ENCODE results near the gene CTBP2.
A peak's percentile ranks its signal among the peaks of the same experiment; 100 is the strongest.

Gene CTBP2

DNA sequence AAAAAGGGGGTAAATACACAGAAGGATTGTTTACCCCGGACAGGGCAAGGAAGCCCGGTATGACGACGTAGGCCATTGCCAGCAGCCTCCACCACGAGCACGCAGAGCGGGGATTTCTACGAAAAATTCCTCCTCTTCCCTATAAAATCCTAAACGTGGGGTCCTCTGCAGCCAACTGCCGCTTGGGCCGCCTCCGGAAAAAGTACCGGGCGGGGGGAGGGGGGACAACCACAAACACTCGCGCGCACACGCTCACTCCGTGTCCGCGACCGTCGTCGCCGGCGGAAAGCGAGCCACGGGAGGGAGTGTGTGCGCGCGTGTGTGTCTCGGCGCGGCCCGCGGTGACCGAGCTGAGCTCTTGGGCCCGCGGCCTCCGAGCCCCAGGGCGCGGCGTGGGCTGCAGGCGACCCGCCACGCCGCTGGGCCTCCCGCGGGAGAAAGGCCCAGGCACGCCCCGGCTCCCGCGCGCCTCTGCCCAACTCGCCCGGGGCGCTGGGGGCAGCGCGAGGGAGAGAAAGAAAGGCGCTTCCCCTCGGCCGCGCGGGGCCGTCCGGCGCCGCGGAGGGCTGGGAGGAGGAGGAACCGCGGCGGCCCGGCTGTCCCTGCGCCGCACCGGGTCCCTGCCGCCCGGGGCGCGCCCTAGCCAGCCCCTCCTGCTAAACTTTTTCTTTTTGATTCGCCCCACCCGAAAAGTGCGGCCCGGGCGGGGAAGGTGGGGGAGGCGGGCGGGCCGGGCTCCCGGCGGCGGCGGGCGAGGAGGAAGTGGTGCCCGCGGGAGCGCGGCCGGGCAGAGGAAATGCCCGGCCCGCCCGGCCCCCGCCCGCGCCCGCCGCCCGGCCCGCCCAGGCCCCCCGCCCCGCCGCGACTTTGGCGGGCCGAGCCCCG is 1.5 kb downstream of the CTBP2 start:
- H3K36me3 ChIP-seq, result peaks cover 9% of the 10 kb centered on the region
- no peaks in the 10 kb centered on the region for H3K27me3 ChIP-seq (ENCODE audit: insufficient read depth, low read depth, severe bottlenecking)
- peak overlapping the region; percentile 70 for H3K4me3 ChIP-seq (ENCODE audit: low read depth, low read length)
- no peaks in the 10 kb centered on the region for H3K9me3 ChIP-seq (ENCODE audit: severe bottlenecking)
- TF ChIP-seq, protein P1, sequence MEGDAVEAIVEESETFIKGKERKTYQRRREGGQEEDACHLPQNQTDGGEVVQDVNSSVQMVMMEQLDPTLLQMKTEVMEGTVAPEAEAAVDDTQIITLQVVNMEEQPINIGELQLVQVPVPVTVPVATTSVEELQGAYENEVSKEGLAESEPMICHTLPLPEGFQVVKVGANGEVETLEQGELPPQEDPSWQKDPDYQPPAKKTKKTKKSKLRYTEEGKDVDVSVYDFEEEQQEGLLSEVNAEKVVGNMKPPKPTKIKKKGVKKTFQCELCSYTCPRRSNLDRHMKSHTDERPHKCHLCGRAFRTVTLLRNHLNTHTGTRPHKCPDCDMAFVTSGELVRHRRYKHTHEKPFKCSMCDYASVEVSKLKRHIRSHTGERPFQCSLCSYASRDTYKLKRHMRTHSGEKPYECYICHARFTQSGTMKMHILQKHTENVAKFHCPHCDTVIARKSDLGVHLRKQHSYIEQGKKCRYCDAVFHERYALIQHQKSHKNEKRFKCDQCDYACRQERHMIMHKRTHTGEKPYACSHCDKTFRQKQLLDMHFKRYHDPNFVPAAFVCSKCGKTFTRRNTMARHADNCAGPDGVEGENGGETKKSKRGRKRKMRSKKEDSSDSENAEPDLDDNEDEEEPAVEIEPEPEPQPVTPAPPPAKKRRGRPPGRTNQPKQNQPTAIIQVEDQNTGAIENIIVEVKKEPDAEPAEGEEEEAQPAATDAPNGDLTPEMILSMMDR (IDR thresholded peaks at IDR 0.05; ENCODE audit: low read depth, low read length), result no peak
- no peak for DNase-seq
- peak overlapping the region; percentile 93 for H3K27ac ChIP-seq

DNA sequence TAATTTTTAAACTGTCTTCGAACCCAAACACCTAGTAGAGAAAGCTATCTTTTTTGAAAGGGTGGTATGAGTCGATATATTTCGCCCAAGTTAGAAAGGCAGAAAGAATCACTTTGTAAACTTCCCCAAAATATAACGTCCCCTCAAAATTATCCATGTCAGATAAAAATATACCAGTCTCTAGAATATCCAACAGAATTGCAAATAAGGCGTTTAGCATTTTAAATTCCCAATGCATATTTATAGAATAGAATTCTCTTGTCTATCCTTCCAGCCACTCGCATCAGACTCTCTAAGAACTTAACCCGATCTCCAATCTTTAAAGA is 2.1 kb downstream of the CTBP2 start:
- H3K36me3 ChIP-seq, result peaks cover 9% of the 10 kb centered on the region
- H3K9me3 ChIP-seq (ENCODE audit: severe bottlenecking), result no peaks in the 10 kb centered on the region
- H3K27ac ChIP-seq, result peak overlapping the region; percentile 92
- TF ChIP-seq, protein P1 (IDR thresholded peaks at IDR 0.05; ENCODE audit: low read depth, low read length), result no peak
- H3K4me3 ChIP-seq (ENCODE audit: low read depth, low read length), result peak overlapping the region; percentile 50
- DNase-seq, result no peak
- no peaks in the 10 kb centered on the region for H3K27me3 ChIP-seq (ENCODE audit: insufficient read depth, low read depth, severe bottlenecking)

DNA sequence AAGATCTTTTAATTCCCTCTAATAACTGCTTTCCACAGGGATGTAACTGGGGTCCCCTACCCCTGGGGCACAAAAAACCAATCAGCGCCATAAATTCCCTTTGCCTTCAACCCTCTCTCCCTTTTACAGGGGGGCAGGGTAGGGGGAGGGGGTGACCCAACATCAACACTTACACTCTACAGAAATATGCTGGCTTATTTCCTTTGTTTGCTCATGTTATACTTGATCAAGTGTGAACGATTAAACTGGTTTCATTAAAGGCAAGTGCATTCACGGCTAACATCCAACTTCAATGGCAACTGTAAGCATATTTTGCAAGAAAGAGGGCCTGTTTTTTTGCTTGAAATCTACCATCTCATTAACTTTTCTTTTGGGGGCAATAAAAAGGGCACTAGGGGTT is 2.9 kb downstream of the CTBP2 start:
- peaks cover 10% of the 10 kb centered on the region for H3K36me3 ChIP-seq
- no peaks in the 10 kb centered on the region for H3K27me3 ChIP-seq (ENCODE audit: insufficient read depth, low read depth, severe bottlenecking)
- no peaks in the 10 kb centered on the region for H3K9me3 ChIP-seq (ENCODE audit: severe bottlenecking)
- H3K27ac ChIP-seq, result peak overlapping the region; percentile 92
- peak overlapping the region; percentile 50 for H3K4me3 ChIP-seq (ENCODE audit: low read depth, low read length)
- TF ChIP-seq, protein P1 (IDR thresholded peaks at IDR 0.05; ENCODE audit: low read depth, low read length), result no peak
- no peak for DNase-seq

DNA sequence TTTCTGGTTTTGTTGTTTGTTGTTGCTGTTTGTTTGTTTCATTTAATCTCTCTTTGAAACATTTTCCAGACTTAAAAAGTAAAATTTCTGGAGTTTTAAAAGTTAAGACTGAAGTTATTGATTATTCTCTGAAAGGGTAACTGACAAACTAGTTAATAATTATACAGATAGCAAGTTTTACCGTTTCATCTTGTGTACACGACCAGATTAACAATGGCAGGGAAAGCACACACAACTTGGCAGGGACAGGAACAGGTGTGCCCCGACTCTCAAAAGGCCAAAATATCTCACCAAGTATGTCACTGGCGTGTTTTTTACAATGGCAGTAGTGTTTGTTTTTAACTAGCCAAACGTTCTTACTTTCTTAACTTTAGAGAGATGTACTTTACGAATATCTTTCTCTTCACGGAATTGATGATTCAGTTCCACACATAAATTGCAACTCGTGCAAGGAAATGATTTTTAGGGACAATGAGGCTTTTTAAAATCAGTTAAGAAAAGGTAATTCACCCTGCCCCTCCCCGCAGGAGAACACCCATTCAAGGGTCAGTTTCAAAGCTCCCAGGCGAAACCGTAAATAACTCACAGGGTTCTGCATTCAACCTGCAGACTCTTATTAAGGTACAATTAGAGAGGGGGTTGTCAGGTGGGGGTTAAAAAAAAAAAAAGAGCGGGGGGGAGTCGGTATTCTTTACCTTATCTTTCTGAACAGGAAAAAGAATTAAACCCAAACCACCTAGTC is 3.5 kb downstream of the CTBP2 start:
- peaks cover 12% of the 10 kb centered on the region for H3K36me3 ChIP-seq
- H3K4me3 ChIP-seq (ENCODE audit: low read depth, low read length), result peak overlapping the region; percentile 50
- peak overlapping the region; percentile 92 for H3K27ac ChIP-seq
- no peaks in the 10 kb centered on the region for H3K9me3 ChIP-seq (ENCODE audit: severe bottlenecking)
- TF ChIP-seq, protein P1 (IDR thresholded peaks at IDR 0.05; ENCODE audit: low read depth, low read length), result no peak
- no peaks in the 10 kb centered on the region for H3K27me3 ChIP-seq (ENCODE audit: insufficient read depth, low read depth, severe bottlenecking)
- no peak for DNase-seq

DNA sequence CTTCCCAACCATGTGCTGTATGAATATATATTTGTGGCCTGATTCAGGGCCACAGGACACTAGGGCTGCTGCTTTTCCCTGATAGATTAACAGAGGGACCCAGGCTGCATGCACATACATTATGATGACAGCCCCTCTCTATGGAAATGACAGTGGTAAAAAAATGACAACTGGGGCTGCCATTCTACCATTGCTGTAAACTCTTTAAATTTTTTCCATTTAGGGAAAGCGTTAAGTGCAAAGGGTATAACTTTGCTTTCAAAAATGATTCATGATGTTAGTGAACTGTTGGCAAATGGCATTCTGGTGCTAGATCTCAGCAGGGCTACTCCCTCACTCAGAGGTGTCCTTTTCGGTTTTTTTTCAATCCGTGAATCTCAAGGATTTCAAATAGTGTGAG is 4.2 kb downstream of the CTBP2 start:
- TF ChIP-seq, protein P1 (IDR thresholded peaks at IDR 0.05; ENCODE audit: low read depth, low read length), result no peak
- DNase-seq, result no peak
- Histone ChIP-seq H3K9me3 (ENCODE audit: severe bottlenecking) (no peaks in the 10 kb centered on the region), H3K36me3 (peaks cover 18% of the 10 kb centered on the region), H3K27me3 (ENCODE audit: insufficient read depth, low read depth, severe bottlenecking) (no peaks in the 10 kb centered on the region), H3K27ac (no peak overlapping the region), H3K4me3 (ENCODE audit: low read depth, low read length) (no peak overlapping the region)

All from WERI-Rb-1 (cell line).